ENCODE data around the gene AGO1.

GRCh38 chr1:35835398-35835797 lies 47.6 kb upstream of the AGO1 start:
- TF ChIP-seq, protein P1, sequence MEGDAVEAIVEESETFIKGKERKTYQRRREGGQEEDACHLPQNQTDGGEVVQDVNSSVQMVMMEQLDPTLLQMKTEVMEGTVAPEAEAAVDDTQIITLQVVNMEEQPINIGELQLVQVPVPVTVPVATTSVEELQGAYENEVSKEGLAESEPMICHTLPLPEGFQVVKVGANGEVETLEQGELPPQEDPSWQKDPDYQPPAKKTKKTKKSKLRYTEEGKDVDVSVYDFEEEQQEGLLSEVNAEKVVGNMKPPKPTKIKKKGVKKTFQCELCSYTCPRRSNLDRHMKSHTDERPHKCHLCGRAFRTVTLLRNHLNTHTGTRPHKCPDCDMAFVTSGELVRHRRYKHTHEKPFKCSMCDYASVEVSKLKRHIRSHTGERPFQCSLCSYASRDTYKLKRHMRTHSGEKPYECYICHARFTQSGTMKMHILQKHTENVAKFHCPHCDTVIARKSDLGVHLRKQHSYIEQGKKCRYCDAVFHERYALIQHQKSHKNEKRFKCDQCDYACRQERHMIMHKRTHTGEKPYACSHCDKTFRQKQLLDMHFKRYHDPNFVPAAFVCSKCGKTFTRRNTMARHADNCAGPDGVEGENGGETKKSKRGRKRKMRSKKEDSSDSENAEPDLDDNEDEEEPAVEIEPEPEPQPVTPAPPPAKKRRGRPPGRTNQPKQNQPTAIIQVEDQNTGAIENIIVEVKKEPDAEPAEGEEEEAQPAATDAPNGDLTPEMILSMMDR (IDR thresholded peaks at IDR 0.05) = no peak
- no peak for TF ChIP-seq POLR2AphosphoS5 (IDR thresholded peaks at IDR 0.05)
